ENCODE results near the gene MED16.

MED16 gene

DNA sequence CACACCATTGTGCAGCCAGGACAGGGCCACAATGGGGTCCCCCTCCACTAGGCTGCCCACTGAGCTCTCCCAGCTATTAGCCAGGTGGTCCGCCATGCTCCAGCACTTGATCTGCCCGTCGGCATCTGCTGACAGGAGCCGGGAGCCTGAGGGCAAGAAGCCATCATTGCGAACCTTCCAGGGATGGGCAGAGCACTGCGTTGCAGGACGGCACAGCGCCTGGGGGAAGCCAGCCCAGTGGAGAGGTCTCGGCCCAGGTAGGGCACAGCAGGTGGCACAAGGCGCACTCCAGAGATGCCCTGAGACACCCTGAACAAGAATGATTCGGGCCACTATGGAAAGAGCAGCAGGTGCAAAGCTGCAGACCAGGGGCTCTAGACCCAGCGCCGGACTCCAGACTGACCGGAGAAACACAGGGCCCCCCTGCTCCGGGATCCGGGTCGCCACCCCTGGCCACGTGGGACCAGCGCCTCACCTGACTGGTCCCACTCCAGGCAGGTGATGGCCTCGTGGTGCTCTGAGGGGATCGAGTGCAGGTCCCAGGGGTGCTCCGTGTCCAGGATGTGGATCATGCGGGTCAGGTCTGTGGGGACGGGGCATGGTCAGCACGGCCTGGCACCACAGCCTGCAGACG lies 3.2 kb downstream of the MED16 start:
- Histone ChIP-seq H3K4me3 (ENCODE audit: insufficient read depth, low read length, poor library complexity, severe bottlenecking) (no peak overlapping the region), H3K36me3 (ENCODE audit: low read length) (no peaks in the 10 kb centered on the region), H4K20me1 (ENCODE audit: low read depth, low read length) (no peaks in the 10 kb centered on the region), H3K9me3 (ENCODE audit: insufficient read depth, low read length) (no peaks in the 10 kb centered on the region), H3F3A (ENCODE audit: insufficient read depth) (peaks cover 7% of the 10 kb centered on the region; the same call in 1 of the 2 replicates), H3K9ac (ENCODE audit: low read length) (no peak overlapping the region), H2AFZ (ENCODE audit: low read depth, low read length, severe bottlenecking) (no peak overlapping the region), H3K79me2 (ENCODE audit: insufficient read depth, low read length) (peaks cover 5% of the 10 kb centered on the region; the same call in 1 of the 2 replicates), H3K9me2 (replicated peaks; ENCODE audit: insufficient read depth, low read length) (no peaks in the 10 kb centered on the region), H3K27ac (ENCODE audit: low read depth, low read length) (no peak overlapping the region), H3K27me3 (ENCODE audit: low read length) (no peaks in the 10 kb centered on the region), H3K4me2 (ENCODE audit: low read depth, low read length, poor library complexity, severe bottlenecking) (no peak overlapping the region)
- TF ChIP-seq CTCF (IDR thresholded peaks at IDR 0.05; ENCODE audit: insufficient read depth, low read length, poor library complexity, severe bottlenecking) = no peak
- TF ChIP-seq EZH2phosphoT487 (conservative IDR thresholded peaks at IDR 0.05; ENCODE audit: low read length) = no peak

GRCh38 chr19:888581-889385 lies 4.2 kb downstream of the MED16 start:
- H4K20me1 ChIP-seq (ENCODE audit: low read depth, low read length) = no peaks in the 10 kb centered on the region
- H3K9me2 ChIP-seq (replicated peaks; ENCODE audit: insufficient read depth, low read length) = no peaks in the 10 kb centered on the region
- peaks cover 5% of the 10 kb centered on the region; the same call in 1 of the 2 replicates for H3K79me2 ChIP-seq (ENCODE audit: insufficient read depth, low read length)
- no peak overlapping the region for H2AFZ ChIP-seq (ENCODE audit: low read depth, low read length, severe bottlenecking)
- peaks cover 7% of the 10 kb centered on the region; the same call in 1 of the 2 replicates for H3F3A ChIP-seq (ENCODE audit: insufficient read depth)
- H3K27me3 ChIP-seq (ENCODE audit: low read length) = no peaks in the 10 kb centered on the region
- no peak overlapping the region for H3K9ac ChIP-seq (ENCODE audit: low read length)
- TF ChIP-seq EZH2phosphoT487 (conservative IDR thresholded peaks at IDR 0.05; ENCODE audit: low read length) = no peak
- no peak for TF ChIP-seq CTCF (IDR thresholded peaks at IDR 0.05; ENCODE audit: insufficient read depth, low read length, poor library complexity, severe bottlenecking)
- no peak overlapping the region for H3K4me2 ChIP-seq (ENCODE audit: low read depth, low read length, poor library complexity, severe bottlenecking)
- no peaks in the 10 kb centered on the region for H3K36me3 ChIP-seq (ENCODE audit: low read length)
- no peaks in the 10 kb centered on the region for H3K9me3 ChIP-seq (ENCODE audit: insufficient read depth, low read length)
- H3K27ac ChIP-seq (ENCODE audit: low read depth, low read length) = no peak overlapping the region
- H3K4me3 ChIP-seq (ENCODE audit: insufficient read depth, low read length, poor library complexity, severe bottlenecking) = no peak overlapping the region

GRCh38 chr19:887599-887998 lies 5.4 kb downstream of the MED16 start:
- Histone ChIP-seq H3K79me2 (ENCODE audit: insufficient read depth, low read length) (peaks cover 5% of the 10 kb centered on the region; the same call in 1 of the 2 replicates), H3K27me3 (ENCODE audit: low read length) (no peaks in the 10 kb centered on the region), H3F3A (ENCODE audit: insufficient read depth) (peaks cover 7% of the 10 kb centered on the region; the same call in 1 of the 2 replicates), H3K36me3 (ENCODE audit: low read length) (no peaks in the 10 kb centered on the region), H3K9me2 (replicated peaks; ENCODE audit: insufficient read depth, low read length) (no peaks in the 10 kb centered on the region), H4K20me1 (ENCODE audit: low read depth, low read length) (no peaks in the 10 kb centered on the region), H3K9ac (ENCODE audit: low read length) (no peak overlapping the region), H2AFZ (ENCODE audit: low read depth, low read length, severe bottlenecking) (no peak overlapping the region), H3K4me3 (ENCODE audit: insufficient read depth, low read length, poor library complexity, severe bottlenecking) (no peak overlapping the region), H3K4me2 (ENCODE audit: low read depth, low read length, poor library complexity, severe bottlenecking) (no peak overlapping the region), H3K27ac (ENCODE audit: low read depth, low read length) (no peak overlapping the region), H3K9me3 (ENCODE audit: insufficient read depth, low read length) (no peaks in the 10 kb centered on the region)
- TF ChIP-seq EZH2phosphoT487 (conservative IDR thresholded peaks at IDR 0.05; ENCODE audit: low read length) = no peak
- no peak for TF ChIP-seq CTCF (IDR thresholded peaks at IDR 0.05; ENCODE audit: insufficient read depth, low read length, poor library complexity, severe bottlenecking)
